Psoas muscle (tissue), 8 donors: ENCODE results near the gene CNIH3. TPM values are rescaled to one million over a fixed set of nuclear protein-coding genes. Genes with fewer than 3 reads are reported as not detected.

Source experiments
- ATAC-seq, 4 donors: fragments of 200-7000 bp; cut with Tn5 transposase; one replicate each; pipeline ENCODE4 v1.9.1; 2020; ENCODE audit warnings: moderate library complexity in 3 of 4, mild to moderate bottlenecking in 2 of 4
- DNase-seq, 2 donors: peaks; one replicate each; pipeline ENCODE4 v3.0.0-alpha.2; 2020
- H3K27ac ChIP-seq: fragments of 200-600 bp; one replicate; pipeline ENCODE4 v1.8.0; 2022
- H3K27me3 ChIP-seq, 3 donors: fragments of 200-600 bp in 1 of 3; one replicate each; pipeline versions ENCODE4 v1.6.1 to v1.8.0; 2013 to 2022; ENCODE audit warnings: low read length in 2 of 3, mild to moderate bottlenecking in 2 of 3, moderate library complexity in 1 of 3; ENCODE audit not compliant: insufficient read depth in 3 of 3
- H3K36me3 ChIP-seq, 2 donors: fragments of 200-600 bp in 1 of 2; one replicate each; pipeline versions ENCODE4 v1.6.1 to v1.8.0; 2013 to 2022; ENCODE audit warnings: low read depth in 1 of 2, mild to moderate bottlenecking in 1 of 2, moderate library complexity in 1 of 2; ENCODE audit not compliant: insufficient read depth in 1 of 2
- H3K4me1 ChIP-seq: fragments of 200-600 bp; one replicate; pipeline ENCODE4 v1.8.0; 2022
- H3K4me3 ChIP-seq: fragments of 200-600 bp; one replicate; pipeline ENCODE4 v1.8.0; 2022; ENCODE audit warnings: mild to moderate bottlenecking
- H3K9me3 ChIP-seq: fragments of 200-600 bp; one replicate; pipeline ENCODE4 v1.8.0; 2022
- CTCF ChIP-seq: fragments of 200-600 bp; IDR thresholded peaks from one replicate; pipeline ENCODE4 v1.8.0; 2022; ENCODE audit warnings: antibody characterized with exemption
- WGBS, 3 donors: extraction: QIAGEN DNeasy Blood & Tissue Kit; methylation state at CpG; one replicate each; pipeline versions ENCODE4 v1.1.6 to v1.1.7; 2013; 5-methylcytosine and 5-hydroxymethylcytosine counted together
- intact Hi-C, 2 donors: fragments of 100-400 bp; cut with DNase I; formaldehyde crosslinking; loops; one replicate each; pipeline versions ENCODE4 v1.11.0 to v1.14.2; 2022
- polyA plus RNA-seq, 3 donors: library from polyadenylated mRNA; stranded (reverse); fragments of 200-250 nt; gene quantifications; one replicate each; pipeline ENCODE4 v1.2.3, GENCODE V29; 2013
- total RNA-seq, 4 donors: library from RNA; stranded (reverse); fragmentation: NEBNext Ultra II Directional in 2 of 4; extraction: Animal tissue kit (Norgen Biotek cat#: 25700) in 2 of 4; gene quantifications; one replicate each; pipeline versions ENCODE4 v1.2.1 to v1.2.4, GENCODE V29; 2021 to 2023
- donor health status: healthy with polysubstance abuse.
- donor health status: DM: no; HTN: no; CAD: no; lungs with moderate emphysema.
- donor health status: Bipolar disorder and iron deficiency.
- donor health status: healthy.
- donor health status: DM: yes; HTN: yes; CAD: no.
- donor health status: DM: no; HTN: no; CAD: no.
- donor health status: DM: no; HTN: no; CAD: no.
- donor health status: DM: yes; HTN: yes; CAD: no.

Gene CNIH3
- total and polyA plus RNA-seq, 7 donors = 0.39 to 1.9 (median 1.2) TPM

GRCh38 chr1:224588515-224588914 lies 27.6 kb upstream of the CNIH3 start:
- Histone ChIP-seq H3K27ac (no peak overlapping the region), H3K9me3 (no peaks in the 10 kb centered on the region), H3K27me3 (no peaks in the 10 kb centered on the region), H3K36me3 (no peaks in the 10 kb centered on the region), H3K4me3 (no peak overlapping the region), H3K4me1 (peaks cover 4% of the 10 kb centered on the region)
- 62 to 82% (median 82%) methylated on average over 1 of the region's 1 CpG for WGBS, 3 donors
- intact Hi-C loops = no loop called here
- no peak for DNase-seq
- no peak for TF ChIP-seq CTCF
- no peak for ATAC-seq

- H3K9me3 ChIP-seq = no peaks in the 10 kb centered on the region
- no peak overlapping the region for H3K4me3 ChIP-seq
- intact Hi-C loops = no loop called here
- H3K27ac ChIP-seq = no peak overlapping the region
- H3K36me3 ChIP-seq = no peaks in the 10 kb centered on the region
- H3K27me3 ChIP-seq = no peaks in the 10 kb centered on the region
- peaks cover 7% of the 10 kb centered on the region for H3K4me1 ChIP-seq
- ATAC-seq (no peak), DNase-seq (no peak)
- TF ChIP-seq CTCF = no peak
- WGBS, 3 donors = 72 to 76% (median 72%) methylated on average over 6 of the region's 6 CpGs
These were observed 27.1 kb upstream of the CNIH3 start for GRCh38 chr1:224589006-224589405.

GRCh38 chr1:224591326-224591725 lies 24.8 kb upstream of the CNIH3 start:
- Histone ChIP-seq H3K36me3 (no peaks in the 10 kb centered on the region), H3K4me1 (peaks cover 7% of the 10 kb centered on the region), H3K4me3 (no peak overlapping the region), H3K9me3 (no peaks in the 10 kb centered on the region), H3K27me3 (no peaks in the 10 kb centered on the region), H3K27ac (no peak overlapping the region)
- TF ChIP-seq CTCF = no peak
- intact Hi-C loops = no loop called here
- ATAC-seq = no peak
- DNase-seq = no peak
- 86 to 93% (median 87%) methylated on average over 1 of the region's 1 CpG for WGBS, 3 donors

- ATAC-seq (peak; percentile 21 to 39 (median 30)), DNase-seq (peak in 1 of 2 donors; percentile 19)
- Histone ChIP-seq H3K4me3 (no peak overlapping the region), H3K4me1 (peaks cover 7% of the 10 kb centered on the region), H3K27ac (no peak overlapping the region), H3K27me3 (no peaks in the 10 kb centered on the region), H3K36me3 (no peaks in the 10 kb centered on the region), H3K9me3 (no peaks in the 10 kb centered on the region)
- no peak for TF ChIP-seq CTCF
- intact Hi-C loops = no loop called here
- 75 to 79% (median 79%) methylated on average over 6 of the region's 6 CpGs for WGBS, 3 donors
These were observed 23.2 kb upstream of the CNIH3 start for GRCh38 chr1:224592636-224593582.
